ENCODE data around the gene RHBDL1. TPM values are rescaled to one million over a fixed set of nuclear protein-coding genes. Genes with fewer than 3 reads are reported as not detected.

Gene RHBDL1
- total and polyA plus RNA-seq, 10 of the 15 experiments (the other 5 are each of a cell fraction or from before 2014, with no cell fraction given): 0.04 to 1.3 (median 0.65) TPM; not detected in 5

GRCh38 chr16:708019-708418, 32.5 kb downstream of the RHBDL1 start:
- Histone ChIP-seq H3K4me1 (ENCODE audit: control insufficient read depth, insufficient read depth, low read length) (no peaks in the 10 kb centered on the region), H3K79me2 (ENCODE audit: control insufficient read depth, insufficient read depth, low read length) (no peaks in the 10 kb centered on the region), H3K27me3 (replicated peaks in 1 of 2; ENCODE audit: control insufficient read depth in 2 of 2, insufficient read depth in 2 of 2, low read length in 1 of 2) (peaks cover 0 to 5% of the 10 kb centered on the region in 2 experiments; a peak in 2 of 4 replicates), H3K4me2 (ENCODE audit: control insufficient read depth, insufficient read depth) (no peak overlapping the region), H2AFZ (ENCODE audit: control insufficient read depth, low read depth, low read length) (no peak overlapping the region), H4K20me1 (ENCODE audit: control insufficient read depth, insufficient read depth) (no peaks in the 10 kb centered on the region), H3K27ac (ENCODE audit: control insufficient read depth, insufficient read depth) (no peak overlapping the region), H3K36me3 (ENCODE audit: control insufficient read depth in 2 of 2, insufficient read depth in 2 of 2, low read length in 1 of 2) (no peaks in the 10 kb centered on the region), H3K9ac (ENCODE audit: control insufficient read depth, insufficient read depth, low read length) (no peak overlapping the region), H3K4me3 (no peak overlapping the region), H3K9me3 (replicated peaks; ENCODE audit: control insufficient read depth, insufficient read depth, low read length) (no peaks in the 10 kb centered on the region)
- ChIA-PET RAD21 (ENCODE audit: unreplicated experiment) (no interaction called here), CTCF (no interaction called here), SMC1A (ENCODE audit: uncharacterized antibody, unreplicated experiment) (no interaction called here), POLR2A (no interaction called here)
- no peak for ATAC-seq
- BruUV-seq (replicated peaks): no TSS peak
- TF ChIP-seq BCL11A (IDR thresholded peaks at IDR 0.05; ENCODE audit: low read depth, low read length) (no peak), RBBP5 (conservative IDR thresholded peaks at IDR 0.05) (no peak), EED (IDR thresholded peaks at IDR 0.05; ENCODE audit: low read depth) (no peak), NFXL1 (IDR thresholded peaks at IDR 0.05; ENCODE audit: borderline replicate concordance) (0 out of 2 replicates have a peak, but pooled peaks have one; percentile 34), PAX8 (IDR thresholded peaks at IDR 0.05) (no peak), CHD1 (IDR thresholded peaks at IDR 0.05; ENCODE audit: low read depth, low read length) (no peak), SREBF1 (IDR thresholded peaks at IDR 0.05; ENCODE audit: low read length) (no peak), CEBPB (IDR thresholded peaks at IDR 0.05; ENCODE audit: borderline replicate concordance in 1 of 2, low read depth in 2 of 2, low read length in 2 of 2) (no peak)
- WGBS (ENCODE audit: insufficient coverage, insufficient replicate concordance, low lambda C conversion rate, missing lambda C conversion rate): 15% methylated on average over 3 of the region's 3 CpGs
- in situ Hi-C loops (cut with MboI) (no loop called here), intact Hi-C loops (cut with micrococcal nuclease; ENCODE audit: unreplicated experiment) (no loop called here)
- DNase-seq (ENCODE audit: low read depth, low spot score): no peak
- no peak for FAIRE-seq

DNA sequence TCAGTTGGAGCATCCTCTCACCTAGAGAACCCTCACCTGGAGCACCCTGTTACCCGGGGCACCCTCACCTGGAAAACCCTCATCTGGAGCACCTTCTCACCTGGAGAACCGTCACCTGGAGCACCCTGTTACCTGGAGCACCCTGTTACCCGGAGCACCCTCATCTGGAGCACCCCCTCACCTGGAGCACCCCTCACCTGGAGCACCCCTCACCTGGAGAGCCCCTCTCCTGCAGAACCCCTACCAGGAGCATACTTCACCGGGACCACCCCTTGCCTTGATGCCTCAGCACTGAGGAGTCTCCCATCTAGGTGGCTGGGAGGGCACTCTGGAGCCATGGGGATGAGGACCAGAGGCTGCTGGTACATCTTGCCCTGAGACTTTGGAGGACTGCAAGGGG, 33.5 kb downstream of the RHBDL1 start:
- ChIA-PET CTCF (interaction anchor here (1.0 kb wide), 1 partner anchor 13 kb away, joined by 5 read pairs; no protein-coding TSS in a partner anchor), POLR2A (no interaction called here), SMC1A (ENCODE audit: uncharacterized antibody, unreplicated experiment) (no interaction called here), RAD21 (ENCODE audit: unreplicated experiment) (no interaction called here)
- in situ Hi-C loops (cut with MboI): no loop called here
- no TSS peak for BruUV-seq (replicated peaks)
- Histone ChIP-seq H3K4me1 (ENCODE audit: control insufficient read depth, insufficient read depth, low read length) (no peaks in the 10 kb centered on the region), H3K4me2 (ENCODE audit: control insufficient read depth, insufficient read depth) (no peak overlapping the region), H4K20me1 (ENCODE audit: control insufficient read depth, insufficient read depth) (no peaks in the 10 kb centered on the region), H3K4me3 (no peak overlapping the region), H3K79me2 (ENCODE audit: control insufficient read depth, insufficient read depth, low read length) (no peaks in the 10 kb centered on the region), H3K27me3 (replicated peaks in 1 of 2; ENCODE audit: control insufficient read depth in 2 of 2, insufficient read depth in 2 of 2, low read length in 1 of 2) (peaks cover 0 to 3% of the 10 kb centered on the region in 2 experiments; a peak in 2 of 4 replicates), H3K36me3 (ENCODE audit: control insufficient read depth in 2 of 2, insufficient read depth in 2 of 2, low read length in 1 of 2) (no peaks in the 10 kb centered on the region), H3K27ac (ENCODE audit: control insufficient read depth, insufficient read depth) (no peak overlapping the region), H3K9me3 (replicated peaks; ENCODE audit: control insufficient read depth, insufficient read depth, low read length) (no peaks in the 10 kb centered on the region), H3K9ac (ENCODE audit: control insufficient read depth, insufficient read depth, low read length) (no peak overlapping the region), H2AFZ (ENCODE audit: control insufficient read depth, low read depth, low read length) (no peak overlapping the region)
- DNase-seq (ENCODE audit: low read depth, low spot score): no peak
- no peak for ATAC-seq
- no peak for TF ChIP-seq MTA2 (IDR thresholded peaks at IDR 0.05; ENCODE audit: low read depth)
- TF ChIP-seq NFXL1 (IDR thresholded peaks at IDR 0.05; ENCODE audit: borderline replicate concordance): 0 out of 2 replicates have a peak, but pooled peaks have one; percentile 83
- WGBS (ENCODE audit: insufficient coverage, insufficient replicate concordance, low lambda C conversion rate, missing lambda C conversion rate): 25% methylated on average over 3 of the region's 4 CpGs
- FAIRE-seq: no peak
- intact Hi-C loops (cut with micrococcal nuclease; ENCODE audit: unreplicated experiment): no loop called here
